SK-N-SH (cell line): Measurements from ENCODE around the gene ARHGAP15. TPM values are rescaled to one million over a fixed set of nuclear protein-coding genes. Genes with fewer than 3 reads are reported as not detected.

Experiments used
- CTCF ChIA-PET: fragments of 300-600, 350-600 bp; formaldehyde crosslinking; extraction: SDS; loops from one replicate; lab custom pipeline; 2021; lab: Yijun Ruan, JAX
- POLR2A ChIA-PET: fragments of 350-600 bp; sonication (Branson Sonifier 250); formaldehyde crosslinking; extraction: SDS; loops from one replicate; lab custom pipeline; 2020; ENCODE audit warnings: antibody characterized with exemption, inconsistent platforms; lab: Yijun Ruan, JAX
- DNase-seq: peaks from one replicate; pipeline ENCODE4 v3.0.0; 2012
- H2AFZ ChIP-seq: fragments of 200-600 bp; sonication (generic); 2 replicates; pipeline ENCODE4 v1.8.1; 2016; ENCODE audit warnings: antibody characterized with exemption, mild to moderate bottlenecking, low read depth
- H3F3A ChIP-seq: fragments of 200-600 bp; sonication (generic); replicated peaks from 2 replicates; pipeline ENCODE3; 2016; ENCODE audit warnings: antibody characterized with exemption, mild to moderate bottlenecking; ENCODE audit not compliant: insufficient read depth
- H3K27ac ChIP-seq, 2 experiments: fragments of 200-500 bp in 1 of 2; fragments of 200-600 bp in 1 of 2; sonication (Bioruptor generic) in 1 of 2; sonication (generic), shearing (Covaris generic) in 1 of 2; 2 replicates each; pipeline versions ENCODE4 v1.5.1 to v1.6.1; 2014 to 2016; ENCODE audit warnings: low read depth in 2 of 2, inconsistent platforms in 1 of 2, low read length in 1 of 2, mild to moderate bottlenecking in 1 of 2, mixed read lengths in 1 of 2
- H3K27me3 ChIP-seq: fragments of 200-600 bp; sonication (generic), shearing (Covaris generic); 2 replicates; pipeline ENCODE4 v1.6.1; 2016; ENCODE audit warnings: mixed run types; ENCODE audit not compliant: insufficient read depth
- H3K36me3 ChIP-seq, 2 experiments: fragments of 200-500 bp in 1 of 2; fragments of 200-600 bp in 1 of 2; sonication (Bioruptor generic) in 1 of 2; sonication (generic) in 1 of 2; replicated peaks in 1 of 2; 2 replicates each; pipeline versions ENCODE3 to v1.5.1; 2014 to 2016; ENCODE audit warnings: low read length in 1 of 2, mild to moderate bottlenecking in 1 of 2; ENCODE audit not compliant: insufficient read depth in 2 of 2, control insufficient read depth in 1 of 2
- H3K4me1 ChIP-seq, 2 experiments: fragments of 200-500 bp in 1 of 2; fragments of 200-600 bp in 1 of 2; sonication (Bioruptor generic) in 1 of 2; sonication (generic), shearing (Covaris generic) in 1 of 2; 2 replicates each; pipeline versions ENCODE4 v1.5.1 to v1.6.1; 2014 to 2016; ENCODE audit warnings: low read depth in 1 of 2, low read length in 1 of 2, mixed run types in 1 of 2; ENCODE audit not compliant: insufficient read depth in 2 of 2, control insufficient read depth in 1 of 2
- H3K4me2 ChIP-seq: fragments of 200-600 bp; sonication (generic), shearing (Covaris generic); 2 replicates; pipeline ENCODE4 v1.6.1; 2017; ENCODE audit warnings: mixed run types
- H3K4me3 ChIP-seq, 2 experiments: fragments of 200-500 bp in 1 of 2; fragments of 200-600 bp in 1 of 2; sonication (Bioruptor generic) in 1 of 2; sonication (generic), shearing (Covaris generic) in 1 of 2; 2 replicates each; pipeline versions ENCODE4 v1.5.1 to v1.8.1; 2014 to 2016; ENCODE audit warnings: low read depth in 2 of 2, inconsistent platforms in 1 of 2, low read length in 1 of 2, mild to moderate bottlenecking in 1 of 2, mixed read lengths in 1 of 2, moderate library complexity in 1 of 2
- H3K79me2 ChIP-seq: fragments of 200-600 bp; sonication (generic); 2 replicates; pipeline ENCODE4 v1.8.1; 2017; ENCODE audit warnings: mild to moderate bottlenecking; ENCODE audit not compliant: insufficient read depth
- H3K9ac ChIP-seq: fragments of 200-600 bp; sonication (generic); 2 replicates; pipeline ENCODE4 v1.6.1; 2017; ENCODE audit warnings: mixed run types
- H3K9me2 ChIP-seq: fragments of 200-600 bp; sonication (generic); 2 replicates; pipeline ENCODE4 v1.6.1; 2017; ENCODE audit warnings: mixed run types
- H3K9me3 ChIP-seq: fragments of 200-600 bp; sonication (generic); 2 replicates; pipeline ENCODE4 v1.6.1; 2017; ENCODE audit warnings: mixed run types, mild to moderate bottlenecking, moderate library complexity
- H4K20me1 ChIP-seq: fragments of 200-600 bp; sonication (generic); 2 replicates; pipeline ENCODE4 v1.6.1; 2017; ENCODE audit warnings: mild to moderate bottlenecking, mixed run types; ENCODE audit not compliant: insufficient read depth
- ELF1 ChIP-seq: IDR thresholded peaks from 2 replicates; pipeline ENCODE4 v1.4.0; 2012
- EP300 ChIP-seq, 2 experiments: IDR thresholded peaks; 2 replicates each; pipeline versions ENCODE4 v1.4.0 to v1.6.1; 2012; ENCODE audit warnings: borderline replicate concordance in 1 of 2, low read depth in 1 of 2, low read length in 1 of 2
- EZH2phosphoT487 ChIP-seq: fragments of 200-600 bp; sonication (generic); IDR thresholded peaks from 2 replicates; pipeline ENCODE4 v1.6.1; 2017; ENCODE audit warnings: low read depth, mixed run types, mild to moderate bottlenecking, antibody characterized with exemption, moderate library complexity, borderline replicate concordance
- FOSL2 ChIP-seq: IDR thresholded peaks from 2 replicates; pipeline ENCODE4 v1.4.0; 2012; ENCODE audit warnings: low read depth, mild to moderate bottlenecking, moderate library complexity, borderline replicate concordance
- FOXJ3 ChIP-seq: sonication (generic); formaldehyde crosslinking; IDR thresholded peaks from 2 replicates; pipeline ENCODE4 v1.5.1; 2020; ENCODE audit warnings: mild to moderate bottlenecking, missing genetic modification reagents
- FOXM1 ChIP-seq: IDR thresholded peaks from 2 replicates; pipeline ENCODE4 v1.4.0; 2012; ENCODE audit warnings: low read depth, mild to moderate bottlenecking
- GABPA ChIP-seq: IDR thresholded peaks from 2 replicates; pipeline ENCODE4 v1.4.0; 2012; ENCODE audit warnings: low read depth, mild to moderate bottlenecking
- GATA2 ChIP-seq: sonication (generic); formaldehyde crosslinking; IDR thresholded peaks from 2 replicates; pipeline ENCODE4 v1.5.0; 2020; ENCODE audit warnings: mild to moderate bottlenecking, missing genetic modification reagents
- IRF3 ChIP-seq: fragments of 150-350 bp; IDR thresholded peaks from 2 replicates; pipeline ENCODE4 v1.6.1; 2016; ENCODE audit warnings: mild to moderate bottlenecking, low read depth, low read length
- JUND ChIP-seq: IDR thresholded peaks from 2 replicates; pipeline ENCODE4 v1.4.0; 2012
- MAX ChIP-seq: IDR thresholded peaks from 2 replicates; pipeline ENCODE4 v1.4.0; 2012; ENCODE audit warnings: low read depth
- PBX3 ChIP-seq: IDR thresholded peaks from 2 replicates; pipeline ENCODE4; 2012
- POLR2AphosphoS5 ChIP-seq: IDR thresholded peaks from 2 replicates; pipeline ENCODE4 v1.6.1; 2012; ENCODE audit warnings: low read depth, low read length
- RCOR1 ChIP-seq: fragments of 150-350 bp; IDR thresholded peaks from 2 replicates; pipeline ENCODE4 v1.6.1; 2017; ENCODE audit warnings: antibody characterized with exemption, low read length
- RFX5 ChIP-seq: IDR thresholded peaks from 2 replicates; pipeline ENCODE4 v1.6.1; 2012; ENCODE audit warnings: mild to moderate bottlenecking, improper control_type of control experiment, low read length
- RXRA ChIP-seq: IDR thresholded peaks from 2 replicates; pipeline ENCODE4 v1.4.0; 2012; ENCODE audit warnings: low read depth, mild to moderate bottlenecking, borderline replicate concordance
- SIN3A ChIP-seq: IDR thresholded peaks from 2 replicates; pipeline ENCODE4 v1.6.1; 2012; ENCODE audit warnings: low read depth, mild to moderate bottlenecking, low read length, moderate library complexity, borderline replicate concordance
- TCF12 ChIP-seq: IDR thresholded peaks from 2 replicates; pipeline ENCODE4 v1.4.0; 2012
- TEAD4 ChIP-seq: IDR thresholded peaks from 2 replicates; pipeline ENCODE4 v1.4.0; 2012; ENCODE audit warnings: mild to moderate bottlenecking, borderline replicate concordance; ENCODE audit not compliant: insufficient read depth
- USF1 ChIP-seq: IDR thresholded peaks from 2 replicates; pipeline ENCODE4 v1.4.0; 2012; ENCODE audit warnings: low read depth, borderline replicate concordance
- polyA plus RNA-seq, 3 experiments: library from polyadenylated mRNA; depleted of rRNA; stranded (reverse); fragments of >200 nt; gene quantifications; 2 replicates each; pipeline ENCODE4 v1.2.3, GENCODE V29; 2012

ARHGAP15 gene
- polyA plus RNA-seq, 1 of the 3 experiments (the other 2 are of a cell fraction): not detected

- H3K27ac ChIP-seq: no peak overlapping the region
- H3K9me3 ChIP-seq: no peaks in the 10 kb centered on the region
- no peak overlapping the region for H2AFZ ChIP-seq
- DNase-seq: no peak
- no peaks in the 10 kb centered on the region for H3F3A ChIP-seq
- TF ChIP-seq GATA2 (CRISPR knock-in tag) (no peak), EZH2phosphoT487 (no peak), FOXJ3 (CRISPR knock-in tag) (no peak), TCF12 (no peak), EP300 (IDR thresholded peaks at IDR 0.05; ENCODE audit: borderline replicate concordance in 1 of 2, low read depth in 1 of 2, low read length in 1 of 2) (no peak), PBX3 (no peak), FOSL2 (no peak), GABPA (no peak), TEAD4 (no peak), FOXM1 (no peak), RCOR1 (no peak), SIN3A (no peak), RFX5 (no peak), JUND (no peak), ELF1 (no peak), IRF3 (no peak), MAX (no peak), USF1 (no peak), POLR2AphosphoS5 (no peak), RXRA (no peak)
- H3K4me3 ChIP-seq: no peak overlapping the region
- ChIA-PET POLR2A (no interaction called here), CTCF (no interaction called here)
- no peaks in the 10 kb centered on the region; a peak in 1 of 4 replicates for H3K4me1 ChIP-seq
- no peaks in the 10 kb centered on the region for H3K9me2 ChIP-seq
- H3K4me2 ChIP-seq: no peak overlapping the region
- no peaks in the 10 kb centered on the region for H3K79me2 ChIP-seq
- no peaks in the 10 kb centered on the region for H3K27me3 ChIP-seq
- no peaks in the 10 kb centered on the region for H3K36me3 ChIP-seq
- no peaks in the 10 kb centered on the region for H4K20me1 ChIP-seq
- no peak overlapping the region for H3K9ac ChIP-seq
Measured at GRCh38 chr2:143515318-143515717, 386.1 kb downstream of the ARHGAP15 start.
